ENCODE data around the gene ACTA2. TPM values are rescaled to one million over a fixed set of nuclear protein-coding genes. Genes with fewer than 3 reads are reported as not detected.

Gene ACTA2
- total and polyA plus RNA-seq, 2 donors (not counting 1 experiment from before 2014, with no cell fraction given), result 78.4 to 2,788 TPM

- Histone ChIP-seq H3K4me2 (ENCODE audit: extremely low read depth, insufficient read depth, low read length) (peak overlapping the region; percentile 54), H3K27ac (ENCODE audit: insufficient read depth, low read length) (no peak overlapping the region)
- DNase-seq (ENCODE audit: low read depth in 2 of 2), result peak; percentile 79 to 98
Measured at GRCh38 chr10:88979153-88979562, 26.6 kb upstream of the ACTA2 start.

GRCh38 chr10:88978463-88978862, 25.9 kb upstream of the ACTA2 start:
- H3K9ac ChIP-seq (ENCODE audit: insufficient read depth, low read length), result no peak overlapping the region
- H3K79me2 ChIP-seq (ENCODE audit: control insufficient read depth, insufficient read depth, low read length), result peaks cover 5% of the 10 kb centered on the region
- no peaks in the 10 kb centered on the region for H3K9me3 ChIP-seq (ENCODE audit: control insufficient read depth, insufficient read depth, low read depth, low read length)
- H2AFZ ChIP-seq (ENCODE audit: low read length), result no peak overlapping the region
- DNase-seq (ENCODE audit: low read depth in 2 of 2), result no peak
- H3K27ac ChIP-seq (ENCODE audit: insufficient read depth, low read length), result no peak overlapping the region
- no peaks in the 10 kb centered on the region for H4K20me1 ChIP-seq (ENCODE audit: control insufficient read depth, extremely low read depth, insufficient read depth, low read length)
- no peak overlapping the region for H3K4me2 ChIP-seq (ENCODE audit: extremely low read depth, insufficient read depth, low read length)
- H3K27me3 ChIP-seq (ENCODE audit: control insufficient read depth, insufficient read depth, low read length), result no peaks in the 10 kb centered on the region
- H3K36me3 ChIP-seq (ENCODE audit: control insufficient read depth, insufficient read depth, low read length), result no peaks in the 10 kb centered on the region
- TF ChIP-seq CTCF (conservative IDR thresholded peaks at IDR 0.05 in 1 of 2, IDR thresholded peaks at IDR 0.05 in 1 of 2; ENCODE audit: low read depth in 1 of 2, low read length in 2 of 2), result no peak
- TF ChIP-seq EZH2 (IDR thresholded peaks at IDR 0.05; ENCODE audit: low read length, missing control alignments), result no peak
- H3K4me1 ChIP-seq (ENCODE audit: control insufficient read depth, extremely low read depth, insufficient read depth, low read length), result peaks cover 25% of the 10 kb centered on the region
- no peak overlapping the region for H3K4me3 ChIP-seq (replicated peaks in 1 of 4; ENCODE audit: control extremely low read depth in 1 of 4, insufficient read depth in 1 of 4, low read depth in 3 of 4, low read length in 4 of 4)

More at GRCh38 chr10:88979153-88979562, 26.6 kb upstream of the ACTA2 start:
- no peaks in the 10 kb centered on the region for H3K9me3 ChIP-seq (ENCODE audit: control insufficient read depth, insufficient read depth, low read depth, low read length)
- no peaks in the 10 kb centered on the region for H4K20me1 ChIP-seq (ENCODE audit: control insufficient read depth, extremely low read depth, insufficient read depth, low read length)
- TF ChIP-seq EZH2 (IDR thresholded peaks at IDR 0.05; ENCODE audit: low read length, missing control alignments), result no peak
- no peak for TF ChIP-seq CTCF (conservative IDR thresholded peaks at IDR 0.05 in 1 of 2, IDR thresholded peaks at IDR 0.05 in 1 of 2; ENCODE audit: low read depth in 1 of 2, low read length in 2 of 2)
- H2AFZ ChIP-seq (ENCODE audit: low read length), result no peak overlapping the region
- H3K9ac ChIP-seq (ENCODE audit: insufficient read depth, low read length), result no peak overlapping the region
- peaks cover 5% of the 10 kb centered on the region for H3K79me2 ChIP-seq (ENCODE audit: control insufficient read depth, insufficient read depth, low read length)
- no peaks in the 10 kb centered on the region for H3K27me3 ChIP-seq (ENCODE audit: control insufficient read depth, insufficient read depth, low read length)
- peaks cover 23% of the 10 kb centered on the region for H3K4me1 ChIP-seq (ENCODE audit: control insufficient read depth, extremely low read depth, insufficient read depth, low read length)
- no peaks in the 10 kb centered on the region for H3K36me3 ChIP-seq (ENCODE audit: control insufficient read depth, insufficient read depth, low read length)
- no peak overlapping the region for H3K4me3 ChIP-seq (replicated peaks in 1 of 4; ENCODE audit: control extremely low read depth in 1 of 4, insufficient read depth in 1 of 4, low read depth in 3 of 4, low read length in 4 of 4)

GRCh38 chr10:88975377-88975720, 22.8 kb upstream of the ACTA2 start:
- peak overlapping the region; percentile 18 for H3K9ac ChIP-seq (ENCODE audit: insufficient read depth, low read length)

More at GRCh38 chr10:88975377-88975720, 22.8 kb upstream of the ACTA2 start:
- Histone ChIP-seq H3K4me2 (ENCODE audit: extremely low read depth, insufficient read depth, low read length) (peak overlapping the region; percentile 94), H3K79me2 (ENCODE audit: control insufficient read depth, insufficient read depth, low read length) (peaks cover 5% of the 10 kb centered on the region), H3K27me3 (ENCODE audit: control insufficient read depth, insufficient read depth, low read length) (no peaks in the 10 kb centered on the region), H3K36me3 (ENCODE audit: control insufficient read depth, insufficient read depth, low read length) (no peaks in the 10 kb centered on the region), H2AFZ (ENCODE audit: low read length) (peak overlapping the region; percentile 14), H3K9me3 (ENCODE audit: control insufficient read depth, insufficient read depth, low read depth, low read length) (no peaks in the 10 kb centered on the region), H4K20me1 (ENCODE audit: control insufficient read depth, extremely low read depth, insufficient read depth, low read length) (no peaks in the 10 kb centered on the region), H3K4me3 (replicated peaks in 1 of 4; ENCODE audit: control extremely low read depth in 1 of 4, insufficient read depth in 1 of 4, low read depth in 3 of 4, low read length in 4 of 4) (peak overlapping the region; percentile 41 to 77 (median 53)), H3K27ac (ENCODE audit: insufficient read depth, low read length) (peak overlapping the region; percentile 57), H3K4me1 (ENCODE audit: control insufficient read depth, extremely low read depth, insufficient read depth, low read length) (peaks cover 15% of the 10 kb centered on the region)
- no peak for TF ChIP-seq EZH2 (IDR thresholded peaks at IDR 0.05; ENCODE audit: low read length, missing control alignments)
- TF ChIP-seq CTCF (conservative IDR thresholded peaks at IDR 0.05 in 1 of 2, IDR thresholded peaks at IDR 0.05 in 1 of 2; ENCODE audit: low read depth in 1 of 2, low read length in 2 of 2), result no peak
- DNase-seq (ENCODE audit: low read depth in 2 of 2), result no peak

Measured in fibroblast of lung (primary cell).